ENCODE measurements around the gene SPINDOC.
"Not testable (repeated sequence)": the region's sequence is repeated elsewhere in the genome, so short reads cannot be mapped to it uniquely, and the experiment has no call there.

SPINDOC gene

GRCh38 chr11:63767267-63767564 lies 46.0 kb upstream of the SPINDOC start:
- TF ChIP-seq, protein P1, sequence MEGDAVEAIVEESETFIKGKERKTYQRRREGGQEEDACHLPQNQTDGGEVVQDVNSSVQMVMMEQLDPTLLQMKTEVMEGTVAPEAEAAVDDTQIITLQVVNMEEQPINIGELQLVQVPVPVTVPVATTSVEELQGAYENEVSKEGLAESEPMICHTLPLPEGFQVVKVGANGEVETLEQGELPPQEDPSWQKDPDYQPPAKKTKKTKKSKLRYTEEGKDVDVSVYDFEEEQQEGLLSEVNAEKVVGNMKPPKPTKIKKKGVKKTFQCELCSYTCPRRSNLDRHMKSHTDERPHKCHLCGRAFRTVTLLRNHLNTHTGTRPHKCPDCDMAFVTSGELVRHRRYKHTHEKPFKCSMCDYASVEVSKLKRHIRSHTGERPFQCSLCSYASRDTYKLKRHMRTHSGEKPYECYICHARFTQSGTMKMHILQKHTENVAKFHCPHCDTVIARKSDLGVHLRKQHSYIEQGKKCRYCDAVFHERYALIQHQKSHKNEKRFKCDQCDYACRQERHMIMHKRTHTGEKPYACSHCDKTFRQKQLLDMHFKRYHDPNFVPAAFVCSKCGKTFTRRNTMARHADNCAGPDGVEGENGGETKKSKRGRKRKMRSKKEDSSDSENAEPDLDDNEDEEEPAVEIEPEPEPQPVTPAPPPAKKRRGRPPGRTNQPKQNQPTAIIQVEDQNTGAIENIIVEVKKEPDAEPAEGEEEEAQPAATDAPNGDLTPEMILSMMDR (conservative IDR thresholded peaks at IDR 0.05; ENCODE audit: low read depth, low read length) = no peak

DNA sequence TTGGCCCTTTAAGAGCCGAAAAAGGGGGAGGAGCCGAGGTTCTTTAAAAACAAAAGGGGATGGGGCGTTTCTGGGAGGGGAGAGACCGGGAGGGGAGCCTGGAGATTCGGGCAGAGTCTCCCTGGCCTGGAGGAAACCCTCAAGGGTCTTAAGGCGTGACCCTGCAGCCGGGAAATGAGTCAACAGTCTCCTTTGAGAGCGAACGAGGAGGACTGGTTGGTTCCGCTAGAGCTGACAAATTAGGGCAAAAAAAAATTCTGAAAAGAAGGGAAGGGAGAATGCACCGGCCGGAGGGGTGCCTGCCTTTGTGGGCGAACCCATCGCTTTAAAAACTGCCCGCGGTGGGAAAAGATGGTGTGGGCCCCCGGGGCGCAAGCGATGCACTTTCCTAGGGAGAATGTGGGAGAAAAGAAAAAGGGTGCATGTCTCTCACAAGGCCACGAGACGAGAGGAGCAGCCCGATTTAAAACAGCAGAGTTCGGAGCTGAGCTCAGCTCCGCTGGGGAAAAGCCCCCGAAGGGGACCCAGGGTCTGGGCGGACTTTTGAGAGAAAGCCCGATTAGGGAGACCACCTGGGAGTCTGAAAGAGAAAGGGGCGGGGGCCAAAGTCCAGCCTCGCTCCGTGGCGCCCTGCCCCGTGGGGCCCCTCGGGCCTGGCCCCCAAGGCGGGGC lies 45.6 kb upstream of the SPINDOC start:
- TF ChIP-seq, protein P1 (conservative IDR thresholded peaks at IDR 0.05; ENCODE audit: low read depth, low read length) = no peak
- peak overlapping the region; percentile 78 for H3K4me3 ChIP-seq (ENCODE audit: low read length)
- no peak for DNase-seq (ENCODE audit: low read depth)

More at GRCh38 chr11:63767267-63767564, 46.0 kb upstream of the SPINDOC start:
- no peak for DNase-seq (ENCODE audit: low read depth)
- peak overlapping the region; percentile 78 for H3K4me3 ChIP-seq (ENCODE audit: low read length)

DNA sequence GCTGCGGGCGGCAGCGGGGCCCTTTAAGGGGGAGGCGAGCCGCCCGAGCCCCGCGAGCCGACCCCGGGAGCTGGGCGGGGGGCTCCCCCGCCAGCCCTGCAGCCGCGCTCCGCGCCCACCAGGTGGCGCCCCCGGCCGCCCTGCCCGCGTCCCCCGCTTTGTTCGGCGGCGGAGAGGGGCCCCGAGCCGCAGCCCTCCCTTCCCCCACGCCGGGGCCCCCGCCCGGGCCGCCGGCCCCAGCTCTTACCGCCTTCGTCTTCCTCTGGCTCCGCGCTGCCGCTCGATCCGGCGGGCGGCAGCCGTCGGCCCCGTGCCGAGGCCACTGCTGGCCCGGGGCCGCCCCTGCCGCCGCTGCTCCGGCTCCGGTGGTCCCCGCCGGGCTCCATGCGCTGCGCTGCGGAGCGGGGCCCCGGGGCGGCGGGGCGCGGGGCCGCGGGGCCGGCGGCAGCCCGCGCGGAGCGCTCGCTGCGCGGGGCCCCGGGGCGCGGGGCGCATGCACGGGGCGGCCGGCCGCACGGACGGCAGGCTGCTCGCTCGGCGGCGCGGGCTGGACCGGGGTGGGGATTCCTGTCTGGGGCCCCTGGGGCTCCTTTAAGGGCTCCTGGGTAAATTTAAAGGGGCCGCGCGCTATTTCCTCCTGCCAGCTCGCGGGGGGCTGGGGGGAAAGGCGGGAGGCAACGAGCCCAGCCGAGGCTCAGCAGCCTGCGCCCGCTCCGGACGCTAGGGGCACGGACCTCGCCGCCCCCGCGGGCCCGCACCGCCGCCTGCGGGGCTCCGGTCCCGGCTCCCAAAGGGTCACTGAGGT lies 44.8 kb upstream of the SPINDOC start, which contains the start of gene ZFTA:
TSS of gene ZFTA (minus strand) at position 539 of the 805 bp plus-strand sequence. CDS start at position 386, 153 bp downstream.
- H3K4me3 ChIP-seq (ENCODE audit: low read length) = peak within 1 kb of the TSS; percentile 78
- TF ChIP-seq, protein P1 (conservative IDR thresholded peaks at IDR 0.05; ENCODE audit: low read depth, low read length) = peak; percentile 41
- no peak for DNase-seq (ENCODE audit: low read depth)

DNA sequence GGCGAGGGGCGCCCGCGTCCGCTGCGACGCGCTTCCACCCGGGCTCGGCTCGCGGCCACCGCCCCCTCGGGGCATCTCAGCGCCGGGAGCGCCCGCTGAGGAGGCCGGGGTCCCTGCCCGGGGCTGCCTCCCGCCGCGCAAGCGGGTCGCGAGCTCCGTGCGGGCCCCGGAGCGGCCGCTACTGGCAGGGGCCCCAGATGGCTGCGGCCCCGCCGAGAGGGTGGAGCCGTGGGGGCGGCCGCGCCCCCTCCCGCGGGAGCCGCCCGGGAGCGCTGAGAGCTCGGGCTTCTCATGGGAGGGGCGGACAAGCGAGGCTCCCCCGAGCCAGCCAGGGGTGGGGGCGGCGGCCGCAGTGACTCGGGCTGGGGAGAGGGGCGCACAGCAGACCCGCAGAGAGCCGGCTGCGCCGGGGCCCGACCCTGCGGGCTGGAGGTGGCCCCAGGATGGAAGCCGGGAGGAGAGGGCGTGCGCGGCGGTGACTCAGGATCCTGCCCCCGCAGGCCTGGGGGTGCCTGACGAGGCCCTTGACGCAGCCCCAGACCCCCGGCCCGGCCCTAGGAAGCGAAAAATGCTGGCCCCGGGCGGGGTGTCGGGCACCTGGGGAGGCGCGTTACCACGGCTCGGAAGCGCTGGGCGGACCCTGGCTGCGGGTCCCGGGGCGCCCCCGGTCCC lies 44.1 kb upstream of the SPINDOC start:
- peak overlapping the region; percentile 49 for H3K4me3 ChIP-seq (ENCODE audit: low read length)
- DNase-seq (ENCODE audit: low read depth) = no peak
- TF ChIP-seq, protein P1 (conservative IDR thresholded peaks at IDR 0.05; ENCODE audit: low read depth, low read length) = no peak

DNA sequence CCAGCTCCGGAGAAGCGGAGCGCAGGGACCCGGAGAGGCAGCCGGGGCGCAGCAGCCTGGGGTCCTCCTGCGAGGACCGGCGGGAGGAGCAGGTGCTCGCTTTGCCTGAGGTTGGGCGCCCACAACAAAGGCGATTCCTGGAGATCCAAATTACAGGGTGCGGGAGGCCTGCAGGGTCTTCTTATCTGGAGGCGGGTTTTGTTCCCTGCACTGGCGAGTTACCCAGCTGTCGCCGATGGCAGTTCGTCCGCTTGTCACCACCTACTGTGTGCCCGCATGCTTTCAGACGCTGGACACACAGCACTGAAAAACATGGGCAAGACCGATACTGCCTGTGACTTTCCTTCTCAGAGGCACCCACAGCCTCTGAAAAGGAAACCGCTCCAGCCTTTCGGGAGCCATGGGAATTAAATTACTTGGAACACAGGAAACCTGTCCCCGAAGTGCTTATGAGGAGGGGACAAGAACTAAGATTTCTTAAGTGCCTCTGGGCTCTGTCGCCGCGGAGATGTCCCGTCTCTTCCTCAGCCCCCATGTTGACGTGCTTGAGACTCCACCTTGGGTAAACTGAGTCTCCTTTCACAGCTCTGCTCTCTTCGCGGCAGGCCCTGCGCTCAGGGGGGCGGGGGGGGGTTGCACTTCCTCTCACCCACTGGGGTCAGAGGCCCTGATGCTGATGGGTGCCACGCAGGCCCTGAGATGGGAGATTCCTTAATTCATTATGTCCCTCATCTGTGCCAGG lies 43.4 kb upstream of the SPINDOC start:
- peak overlapping the region; percentile 49 for H3K4me3 ChIP-seq (ENCODE audit: low read length)
- no peak for DNase-seq (ENCODE audit: low read depth)
- TF ChIP-seq, protein P1 (conservative IDR thresholded peaks at IDR 0.05; ENCODE audit: low read depth, low read length) = no peak

DNA sequence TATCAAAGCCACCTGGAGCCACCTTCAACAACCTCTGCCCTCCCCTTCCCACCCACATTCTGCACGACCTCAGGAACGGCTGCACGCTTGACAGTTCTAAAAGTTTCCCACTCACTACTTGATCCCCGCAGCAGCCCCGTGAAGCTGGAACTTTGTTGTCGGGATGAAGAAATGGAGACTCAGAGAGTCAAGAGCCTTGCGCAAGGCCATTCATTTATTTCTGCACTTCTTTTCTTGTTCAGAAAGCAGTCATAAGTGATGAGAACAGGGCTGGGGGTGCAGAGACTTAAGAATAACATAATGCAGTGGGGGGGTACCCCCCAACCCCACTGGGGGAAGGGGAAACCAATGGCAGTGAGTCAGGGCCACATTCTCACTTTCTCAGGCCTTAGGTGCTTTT lies 42.5 kb upstream of the SPINDOC start:
- TF ChIP-seq, protein P1 (conservative IDR thresholded peaks at IDR 0.05; ENCODE audit: low read depth, low read length) = no peak
- no peak overlapping the region for H3K4me3 ChIP-seq (ENCODE audit: low read length)
- DNase-seq (ENCODE audit: low read depth) = no peak

DNA sequence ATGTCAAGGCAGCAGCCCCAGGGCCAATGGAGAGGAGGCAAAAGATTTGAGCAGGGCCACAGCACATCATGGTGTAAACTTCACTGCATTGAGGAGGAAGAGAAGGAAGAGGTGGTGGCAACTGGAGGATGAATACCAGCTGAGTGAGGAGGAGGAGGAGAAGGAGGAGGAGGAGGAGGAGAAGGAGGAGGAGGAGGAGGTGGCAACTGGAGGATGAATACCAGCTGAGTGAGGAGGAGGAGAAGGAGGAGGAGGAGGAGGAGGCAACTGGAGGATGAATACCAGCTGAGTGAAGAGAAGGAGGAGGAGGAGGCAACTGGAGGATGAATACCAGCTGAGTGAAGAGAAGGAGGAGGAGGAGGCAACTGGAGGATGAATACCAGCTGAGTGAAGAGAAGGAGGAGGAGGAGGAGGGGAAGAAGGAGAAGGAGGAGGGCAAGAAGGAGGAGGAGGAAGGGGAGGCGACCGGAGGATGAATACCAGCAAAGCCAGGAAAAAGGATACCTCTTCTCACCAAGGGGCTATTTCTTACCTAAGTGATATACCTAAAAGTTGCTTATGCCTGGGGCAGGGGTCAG lies 41.4 kb upstream of the SPINDOC start:
- DNase-seq (ENCODE audit: low read depth); H3K4me3 ChIP-seq (ENCODE audit: low read length): not testable (repeated sequence)

All from retinal pigment epithelial cell (primary cell).